ENCODE results near the gene PRKCZ. TPM values are rescaled to one million over a fixed set of nuclear protein-coding genes. Genes with fewer than 3 reads are reported as not detected.
A peak's percentile ranks its signal among the peaks of the same experiment; 100 is the strongest.

The PRKCZ gene
- total RNA-seq, 1 donor, result 1.6 TPM

GRCh38 chr1:2129256-2129943 is 79.2 kb downstream of the PRKCZ start:
- TF ChIP-seq CTCF (IDR thresholded peaks at IDR 0.05; ENCODE audit: insufficient read depth, low read length), result no peak
- no peak for DNase-seq (ENCODE audit: low read depth)
- no peak overlapping the region for H3K4me3 ChIP-seq (ENCODE audit: low read depth, low read length)

GRCh38 chr1:2130156-2130555 is 79.9 kb downstream of the PRKCZ start:
- no peak for TF ChIP-seq CTCF (IDR thresholded peaks at IDR 0.05; ENCODE audit: insufficient read depth, low read length)
- DNase-seq (ENCODE audit: low read depth), result no peak
- no peak overlapping the region for H3K4me3 ChIP-seq (ENCODE audit: low read depth, low read length)

- no peak overlapping the region for H3K4me3 ChIP-seq (ENCODE audit: low read depth, low read length)
- no peak for DNase-seq (ENCODE audit: low read depth)
- TF ChIP-seq CTCF (IDR thresholded peaks at IDR 0.05; ENCODE audit: insufficient read depth, low read length), result no peak
Measured at GRCh38 chr1:2130871-2131289, 80.7 kb downstream of the PRKCZ start.

- peak; percentile 57 for DNase-seq (ENCODE audit: low read depth)
- peak; percentile 61 for TF ChIP-seq CTCF (IDR thresholded peaks at IDR 0.05; ENCODE audit: insufficient read depth, low read length)
- peak overlapping the region; percentile 65 for H3K4me3 ChIP-seq (ENCODE audit: low read depth, low read length)
Measured at GRCh38 chr1:2132222-2133038, 82.2 kb downstream of the PRKCZ start.

GRCh38 chr1:2133039-2133878 is 83.0 kb downstream of the PRKCZ start:
- peak; percentile 98 for DNase-seq (ENCODE audit: low read depth)
- peak overlapping the region; percentile 65 for H3K4me3 ChIP-seq (ENCODE audit: low read depth, low read length)
- TF ChIP-seq CTCF (IDR thresholded peaks at IDR 0.05; ENCODE audit: insufficient read depth, low read length), result no peak

- peak overlapping the region; percentile 52 for H3K4me3 ChIP-seq (ENCODE audit: low read depth, low read length)
- DNase-seq (ENCODE audit: low read depth), result no peak
Measured at GRCh38 chr1:2133879-2134215, 83.6 kb downstream of the PRKCZ start.

More at GRCh38 chr1:2133879-2134215, 83.6 kb downstream of the PRKCZ start:
- TF ChIP-seq CTCF (IDR thresholded peaks at IDR 0.05; ENCODE audit: insufficient read depth, low read length), result no peak
